ENCODE measurements around the gene SMIM10L1. TPM values are rescaled to one million over a fixed set of nuclear protein-coding genes. Genes with fewer than 3 reads are reported as not detected.

SMIM10L1 gene
- total RNA-seq, 3 donors from 2014 or later, result 6.4 to 6.6 (median 6.4) TPM

GRCh38 chr12:11178250-11178649 is 7.3 kb downstream of the SMIM10L1 start:
- intact Hi-C loops (cut with DNase I; ENCODE audit: low total_unique reads), result no loop called here
- no peak overlapping the region for H3K4me3 ChIP-seq

GRCh38 chr12:11182529-11182928 is 11.5 kb downstream of the SMIM10L1 start:
- Histone ChIP-seq H3K9me3 (no peaks in the 10 kb centered on the region), H3K4me1 (no peaks in the 10 kb centered on the region), H3K36me3 (no peaks in the 10 kb centered on the region), H3K27me3 (no peaks in the 10 kb centered on the region), H3K4me3 (no peak overlapping the region), H3K27ac (no peak overlapping the region)
- intact Hi-C loops (cut with DNase I; ENCODE audit: low total_unique reads), result no loop called here
- no peak for DNase-seq (ENCODE audit: low spot score in 2 of 2)
- no peak for TF ChIP-seq POLR2AphosphoS5 (IDR thresholded peaks at IDR 0.05)
- TF ChIP-seq, protein P1, sequence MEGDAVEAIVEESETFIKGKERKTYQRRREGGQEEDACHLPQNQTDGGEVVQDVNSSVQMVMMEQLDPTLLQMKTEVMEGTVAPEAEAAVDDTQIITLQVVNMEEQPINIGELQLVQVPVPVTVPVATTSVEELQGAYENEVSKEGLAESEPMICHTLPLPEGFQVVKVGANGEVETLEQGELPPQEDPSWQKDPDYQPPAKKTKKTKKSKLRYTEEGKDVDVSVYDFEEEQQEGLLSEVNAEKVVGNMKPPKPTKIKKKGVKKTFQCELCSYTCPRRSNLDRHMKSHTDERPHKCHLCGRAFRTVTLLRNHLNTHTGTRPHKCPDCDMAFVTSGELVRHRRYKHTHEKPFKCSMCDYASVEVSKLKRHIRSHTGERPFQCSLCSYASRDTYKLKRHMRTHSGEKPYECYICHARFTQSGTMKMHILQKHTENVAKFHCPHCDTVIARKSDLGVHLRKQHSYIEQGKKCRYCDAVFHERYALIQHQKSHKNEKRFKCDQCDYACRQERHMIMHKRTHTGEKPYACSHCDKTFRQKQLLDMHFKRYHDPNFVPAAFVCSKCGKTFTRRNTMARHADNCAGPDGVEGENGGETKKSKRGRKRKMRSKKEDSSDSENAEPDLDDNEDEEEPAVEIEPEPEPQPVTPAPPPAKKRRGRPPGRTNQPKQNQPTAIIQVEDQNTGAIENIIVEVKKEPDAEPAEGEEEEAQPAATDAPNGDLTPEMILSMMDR (IDR thresholded peaks at IDR 0.05), result no peak
- TF ChIP-seq POLR2A (IDR thresholded peaks at IDR 0.05), result no peak

More at GRCh38 chr12:11178250-11178649, 7.3 kb downstream of the SMIM10L1 start:
- DNase-seq (ENCODE audit: low spot score in 2 of 2), result no peak
- no peaks in the 10 kb centered on the region for H3K36me3 ChIP-seq
- TF ChIP-seq, protein P1 (IDR thresholded peaks at IDR 0.05), result no peak
- TF ChIP-seq POLR2A (IDR thresholded peaks at IDR 0.05) (no peak), POLR2AphosphoS5 (IDR thresholded peaks at IDR 0.05) (no peak)
- H3K27me3 ChIP-seq, result no peaks in the 10 kb centered on the region
- no peak overlapping the region for H3K27ac ChIP-seq
- H3K9me3 ChIP-seq, result no peaks in the 10 kb centered on the region
- H3K4me1 ChIP-seq, result no peaks in the 10 kb centered on the region

GRCh38 chr12:11183011-11183410 is 12.0 kb downstream of the SMIM10L1 start:
- Histone ChIP-seq H3K36me3 (no peaks in the 10 kb centered on the region), H3K4me1 (no peaks in the 10 kb centered on the region), H3K27me3 (no peaks in the 10 kb centered on the region), H3K27ac (no peak overlapping the region), H3K4me3 (no peak overlapping the region), H3K9me3 (no peaks in the 10 kb centered on the region)
- no peak for DNase-seq (ENCODE audit: low spot score in 2 of 2)
- no peak for TF ChIP-seq POLR2A (IDR thresholded peaks at IDR 0.05)
- TF ChIP-seq, protein P1 (IDR thresholded peaks at IDR 0.05), result no peak
- no peak for TF ChIP-seq POLR2AphosphoS5 (IDR thresholded peaks at IDR 0.05)
- intact Hi-C loops (cut with DNase I; ENCODE audit: low total_unique reads), result no loop called here

GRCh38 chr12:11186837-11187236 is 15.8 kb downstream of the SMIM10L1 start, which contains the start of gene TAS2R42:
TSS of gene TAS2R42 (minus strand) at chr12:11186937. CDS start at chr12:11186937, 0 bp downstream.
- H3K4me3 ChIP-seq, result no peak within 1 kb of the TSS
- no peaks in the 10 kb centered on the region for H3K36me3 ChIP-seq
- H3K4me1 ChIP-seq, result no peaks in the 10 kb centered on the region
- H3K27ac ChIP-seq, result no peak within 1 kb of the TSS
- TF ChIP-seq, protein P1 (IDR thresholded peaks at IDR 0.05), result no peak
- TF ChIP-seq POLR2AphosphoS5 (IDR thresholded peaks at IDR 0.05) (no peak), POLR2A (IDR thresholded peaks at IDR 0.05) (no peak)
- H3K27me3 ChIP-seq, result no peaks in the 10 kb centered on the region
- intact Hi-C loops (cut with DNase I; ENCODE audit: low total_unique reads), result no loop called here
- H3K9me3 ChIP-seq, result no peaks in the 10 kb centered on the region
- no peak for DNase-seq (ENCODE audit: low spot score in 2 of 2)

DNA sequence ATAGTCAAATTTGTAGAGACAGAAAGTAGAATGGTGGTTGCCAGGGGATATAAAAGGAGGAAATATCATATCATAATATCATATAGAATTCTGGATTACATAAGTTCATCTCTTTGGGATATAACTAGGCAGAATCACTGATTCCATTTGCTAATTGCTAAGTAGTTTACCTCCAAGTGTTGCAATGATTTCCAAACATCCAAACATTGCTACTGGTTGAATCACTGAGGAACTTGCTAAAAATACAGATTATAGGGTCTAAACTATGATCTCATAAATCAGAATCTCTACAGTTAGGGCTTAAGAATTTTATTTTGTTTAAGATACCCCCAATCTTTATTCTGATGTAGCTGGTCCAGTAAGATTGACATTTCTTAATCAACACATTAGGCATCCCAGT is 31.8 kb downstream of the SMIM10L1 start:
- no peak for TF ChIP-seq POLR2A (IDR thresholded peaks at IDR 0.05)
- no peak for TF ChIP-seq POLR2AphosphoS5 (IDR thresholded peaks at IDR 0.05)
- TF ChIP-seq, protein P1 (IDR thresholded peaks at IDR 0.05), result no peak
- H3K9me3 ChIP-seq, result no peaks in the 10 kb centered on the region
- no peaks in the 10 kb centered on the region for H3K4me1 ChIP-seq
- intact Hi-C loops (cut with DNase I; ENCODE audit: low total_unique reads), result loop anchor here (5.0 kb wide), 1 partner anchor 269 kb away; no protein-coding TSS in a partner anchor
- no peak overlapping the region for H3K27ac ChIP-seq
- H3K36me3 ChIP-seq, result no peaks in the 10 kb centered on the region
- H3K27me3 ChIP-seq, result no peaks in the 10 kb centered on the region
- no peak for DNase-seq (ENCODE audit: low spot score in 2 of 2)
- H3K4me3 ChIP-seq, result no peak overlapping the region
